ENCODE data around the gene SVIL. TPM values are rescaled to one million over a fixed set of nuclear protein-coding genes. Genes with fewer than 3 reads are reported as not detected.
"Not testable (repeated sequence)": the region's sequence is repeated elsewhere in the genome, so short reads cannot be mapped to it uniquely, and the experiment has no call there.

SVIL gene
- total RNA-seq, 1 donor: 309 TPM

DNA sequence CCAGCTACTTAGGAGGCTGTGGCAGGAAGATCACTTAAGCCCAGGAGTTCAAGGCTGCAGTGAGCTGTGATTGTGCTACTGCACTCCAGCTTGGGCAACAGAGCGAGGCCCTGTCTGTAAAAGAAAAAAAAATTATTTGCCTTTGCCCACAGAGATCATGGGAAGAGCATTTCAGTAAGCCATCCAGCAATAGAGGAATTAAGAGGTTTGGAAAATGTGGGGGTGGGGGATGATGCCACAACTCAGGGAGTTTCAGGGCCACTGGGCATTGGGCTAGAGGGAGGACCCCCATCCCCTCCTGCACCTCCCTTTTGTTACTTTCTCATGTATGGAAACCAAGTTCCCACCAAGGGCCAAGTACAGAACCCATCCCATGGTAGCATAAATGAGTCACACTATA is 38.4 kb downstream of the SVIL start:
- TF ChIP-seq, protein P1, sequence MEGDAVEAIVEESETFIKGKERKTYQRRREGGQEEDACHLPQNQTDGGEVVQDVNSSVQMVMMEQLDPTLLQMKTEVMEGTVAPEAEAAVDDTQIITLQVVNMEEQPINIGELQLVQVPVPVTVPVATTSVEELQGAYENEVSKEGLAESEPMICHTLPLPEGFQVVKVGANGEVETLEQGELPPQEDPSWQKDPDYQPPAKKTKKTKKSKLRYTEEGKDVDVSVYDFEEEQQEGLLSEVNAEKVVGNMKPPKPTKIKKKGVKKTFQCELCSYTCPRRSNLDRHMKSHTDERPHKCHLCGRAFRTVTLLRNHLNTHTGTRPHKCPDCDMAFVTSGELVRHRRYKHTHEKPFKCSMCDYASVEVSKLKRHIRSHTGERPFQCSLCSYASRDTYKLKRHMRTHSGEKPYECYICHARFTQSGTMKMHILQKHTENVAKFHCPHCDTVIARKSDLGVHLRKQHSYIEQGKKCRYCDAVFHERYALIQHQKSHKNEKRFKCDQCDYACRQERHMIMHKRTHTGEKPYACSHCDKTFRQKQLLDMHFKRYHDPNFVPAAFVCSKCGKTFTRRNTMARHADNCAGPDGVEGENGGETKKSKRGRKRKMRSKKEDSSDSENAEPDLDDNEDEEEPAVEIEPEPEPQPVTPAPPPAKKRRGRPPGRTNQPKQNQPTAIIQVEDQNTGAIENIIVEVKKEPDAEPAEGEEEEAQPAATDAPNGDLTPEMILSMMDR (IDR thresholded peaks at IDR 0.05; ENCODE audit: insufficient read depth, low read length): no peak
- H3K4me3 ChIP-seq (ENCODE audit: low read depth, low read length): no peak overlapping the region
- DNase-seq (ENCODE audit: low read depth): no peak

DNA sequence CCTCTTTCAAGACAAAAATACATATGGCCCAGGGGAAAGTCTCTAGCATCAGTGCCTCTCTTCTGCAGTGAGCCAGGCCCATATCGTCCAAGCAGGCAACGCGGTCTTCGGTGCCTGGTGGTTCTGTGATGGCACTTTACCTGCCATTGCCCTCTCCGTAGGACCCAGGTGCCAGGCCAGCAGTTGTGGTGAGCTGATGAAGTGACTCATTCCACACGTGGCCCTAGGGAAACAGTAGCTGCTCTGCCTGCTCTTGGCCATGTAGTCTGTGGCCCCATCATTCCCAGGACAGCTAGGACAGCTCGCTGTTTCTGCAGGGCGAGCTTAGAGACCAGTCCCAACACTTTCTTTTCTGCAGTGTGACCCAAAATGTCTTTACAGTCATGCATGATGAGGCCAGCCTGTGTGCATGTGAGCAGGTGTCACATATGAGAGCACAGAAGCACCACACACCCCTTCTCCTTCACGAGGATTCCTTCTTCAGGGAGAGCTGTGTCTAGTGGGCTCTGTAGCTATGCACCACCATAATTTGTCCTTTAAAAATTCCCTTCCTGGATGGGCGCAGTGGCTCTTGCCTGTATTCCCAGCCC is 39.0 kb downstream of the SVIL start:
- TF ChIP-seq, protein P1 (IDR thresholded peaks at IDR 0.05; ENCODE audit: insufficient read depth, low read length): no peak
- no peak overlapping the region for H3K4me3 ChIP-seq (ENCODE audit: low read depth, low read length)
- no peak for DNase-seq (ENCODE audit: low read depth)

DNA sequence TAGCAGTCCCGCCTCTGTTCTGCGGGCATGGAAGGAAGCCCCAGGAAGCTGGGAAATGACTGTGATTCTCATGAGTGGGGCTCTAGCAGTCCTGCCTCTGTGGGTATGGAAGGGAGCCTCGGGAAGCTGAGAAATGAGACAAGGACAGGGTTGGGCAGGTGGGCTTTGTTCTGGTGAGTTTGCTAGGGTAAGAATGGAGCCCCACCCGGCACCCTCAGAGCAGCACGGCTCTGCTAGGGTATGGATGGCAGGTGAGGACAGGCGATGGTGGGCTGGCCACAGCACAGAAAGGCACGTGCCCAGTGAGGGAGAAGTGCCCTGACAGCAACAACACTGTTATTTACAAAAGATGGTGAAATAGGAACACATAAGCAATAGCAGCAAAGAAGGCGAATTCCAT is 39.6 kb downstream of the SVIL start:
- H3K4me3 ChIP-seq (ENCODE audit: low read depth, low read length): no peak overlapping the region
- TF ChIP-seq, protein P1 (IDR thresholded peaks at IDR 0.05; ENCODE audit: insufficient read depth, low read length): no peak

GRCh38 chr10:29591651-29591968 is 43.2 kb downstream of the SVIL start:
- H3K4me3 ChIP-seq (ENCODE audit: low read depth, low read length): no peak overlapping the region
- TF ChIP-seq, protein P1 (IDR thresholded peaks at IDR 0.05; ENCODE audit: insufficient read depth, low read length): no peak
- DNase-seq (ENCODE audit: low read depth): no peak

More for the DNA sequence above, 39.6 kb downstream of the SVIL start:
- no peak for DNase-seq (ENCODE audit: low read depth)

DNA sequence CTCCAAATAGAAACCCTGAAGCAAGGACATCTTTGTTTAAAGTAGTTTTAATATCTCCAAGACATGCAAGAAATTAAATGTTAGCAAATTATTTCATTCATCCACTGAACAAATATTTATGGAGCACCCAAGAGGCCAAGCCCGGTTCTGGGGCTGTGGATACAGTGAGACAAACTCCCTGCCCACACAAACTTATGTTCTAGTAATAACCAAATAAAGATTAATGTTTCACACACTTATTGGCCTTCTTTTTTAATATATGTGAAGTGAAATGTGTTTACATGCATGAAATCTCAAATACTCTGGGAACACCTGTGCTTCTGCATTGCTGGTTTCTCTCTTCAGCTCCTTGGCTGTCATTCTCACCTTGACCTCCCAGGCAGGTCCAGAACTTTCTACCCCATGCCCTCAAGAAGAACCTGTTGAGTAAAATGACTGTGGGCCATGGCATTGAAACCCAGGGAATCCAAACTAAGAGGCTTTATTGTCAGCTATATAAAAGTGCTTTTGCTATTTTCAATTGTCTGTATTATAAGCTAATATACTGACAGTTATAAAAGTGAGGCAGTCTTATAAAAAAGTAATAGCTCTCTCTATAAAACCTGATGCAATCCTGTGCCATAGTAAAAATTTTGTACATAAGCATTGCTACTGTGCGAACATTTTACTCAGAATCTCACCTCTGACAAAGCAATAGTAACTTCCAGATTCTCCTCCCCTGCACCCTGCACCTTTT is 43.7 kb downstream of the SVIL start:
- DNase-seq (ENCODE audit: low read depth): peak; percentile 34
- H3K4me3 ChIP-seq (ENCODE audit: low read depth, low read length): no peak overlapping the region
- TF ChIP-seq, protein P1 (IDR thresholded peaks at IDR 0.05; ENCODE audit: insufficient read depth, low read length): no peak

- no peak overlapping the region for H3K4me3 ChIP-seq (ENCODE audit: low read depth, low read length)
- peak; percentile 45 for DNase-seq (ENCODE audit: low read depth)
- TF ChIP-seq, protein P1 (IDR thresholded peaks at IDR 0.05; ENCODE audit: insufficient read depth, low read length): no peak
Observed at GRCh38 chr10:29588629-29589421, 45.9 kb downstream of the SVIL start.

DNA sequence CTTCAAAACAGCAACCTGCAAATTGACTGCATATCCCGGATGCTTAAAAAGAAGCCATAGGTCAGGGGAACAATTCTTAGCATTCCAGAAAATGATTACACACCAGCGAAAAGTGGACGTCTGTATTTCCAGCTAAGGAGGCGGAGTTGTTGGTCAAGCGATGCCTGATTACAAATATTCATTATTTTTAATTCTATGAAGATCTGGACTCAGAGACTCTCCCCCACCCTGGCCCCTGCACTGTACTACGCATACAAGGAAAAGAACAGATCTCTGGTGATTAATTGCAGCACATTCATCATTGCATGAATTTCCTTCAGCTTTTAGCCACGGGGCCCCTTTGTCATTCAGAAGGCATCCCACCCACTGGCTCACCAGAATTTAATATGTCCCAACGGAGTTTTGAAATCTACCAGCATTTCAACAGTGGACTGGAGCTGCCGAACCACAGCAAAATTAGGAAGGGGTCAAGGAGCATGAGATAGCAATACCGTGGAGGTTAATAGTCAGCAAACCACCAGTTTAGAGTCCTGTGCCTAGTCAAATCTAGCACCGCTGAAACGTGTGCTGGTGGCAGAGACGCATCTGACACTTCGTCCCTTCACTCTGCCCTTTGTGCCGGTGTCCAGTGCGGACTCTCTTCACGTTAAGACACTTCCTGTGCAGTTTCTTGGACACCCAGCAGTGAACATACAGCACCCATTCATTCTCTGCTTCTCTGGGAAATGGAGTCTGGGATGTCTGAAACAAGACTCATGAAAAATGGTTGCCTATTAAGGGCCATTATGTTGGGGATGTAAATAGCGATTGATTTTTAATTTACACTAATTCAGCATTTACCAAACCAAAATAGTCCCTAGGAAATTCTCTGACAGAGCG is 46.8 kb downstream of the SVIL start:
- H3K4me3 ChIP-seq (ENCODE audit: low read depth, low read length): not testable (repeated sequence)
- peak; percentile 72 for DNase-seq (ENCODE audit: low read depth)

GRCh38 chr10:29587102-29587749 is 47.5 kb downstream of the SVIL start:
- not testable (repeated sequence) for H3K4me3 ChIP-seq (ENCODE audit: low read depth, low read length); DNase-seq (ENCODE audit: low read depth)
